ENCODE results near the gene TCP10L.

DNA sequence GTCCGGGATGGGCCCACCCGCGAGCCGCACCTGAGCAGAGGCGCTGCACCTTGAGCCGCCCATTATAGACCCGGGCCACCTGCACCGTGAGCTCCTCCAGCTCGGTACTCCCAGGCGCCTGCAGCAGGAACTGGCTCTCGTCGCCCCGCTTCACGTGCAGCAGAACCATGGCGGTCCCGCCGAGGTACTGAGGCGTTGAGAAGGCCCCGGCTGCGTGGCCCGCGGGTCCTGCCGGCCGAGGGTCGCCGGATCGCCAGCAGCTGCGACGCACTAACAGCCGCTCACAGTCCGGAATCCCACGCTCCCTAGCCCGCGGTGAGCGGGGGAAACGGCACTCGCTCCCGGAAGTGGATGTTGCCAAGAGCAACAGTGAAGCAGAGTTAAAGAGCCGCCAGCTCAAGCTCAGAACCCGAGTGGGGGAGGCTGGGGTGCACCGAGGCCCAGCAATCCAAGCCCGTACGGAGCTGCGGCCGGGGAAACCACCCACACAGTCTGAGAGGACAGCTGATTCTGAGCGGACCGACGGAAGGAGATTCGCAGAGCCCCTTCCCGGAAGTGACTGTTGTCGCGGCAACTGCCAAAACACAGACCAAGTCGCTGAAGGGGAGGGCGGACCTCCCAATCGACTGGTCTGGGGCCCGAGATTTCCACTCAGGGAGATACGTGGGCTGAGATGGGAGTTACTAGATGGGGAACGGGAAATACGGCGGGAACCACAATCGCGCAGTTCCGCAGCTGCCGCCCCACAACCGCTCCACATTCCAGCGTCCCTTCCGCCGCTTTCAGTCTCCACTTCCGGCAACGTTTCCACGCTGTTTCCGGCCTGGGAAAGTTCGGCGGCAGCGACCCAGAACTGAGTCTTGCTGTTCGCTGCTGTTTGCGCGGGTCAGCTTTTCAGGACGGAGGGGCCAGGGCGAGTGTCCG, 27.0 kb upstream of the TCP10L start, which contains the start of gene CFAP298:
- no peak for TF ChIP-seq POLR2A (IDR thresholded peaks at IDR 0.05)
- TF ChIP-seq EP300 (IDR thresholded peaks at IDR 0.05), result no peak
